GM23338 (cell line): ENCODE measurements around the gene RAPGEF5. TPM values are rescaled to one million over a fixed set of nuclear protein-coding genes. Genes with fewer than 3 reads are reported as not detected.

Experiments used
- ATAC-seq: fragments of 200-7000 bp; cut with Tn5 transposase; 3 replicates; pipeline ENCODE4 v1.9.1; 2020
- DNase-seq: peaks from one replicate; pipeline ENCODE4 v3.0.0-alpha.2; 2015; ENCODE audit warnings: low spot score
- H2AFZ ChIP-seq: fragments of 200-600 bp; sonication (generic); 2 replicates; pipeline ENCODE4 v1.8.0; 2016; ENCODE audit warnings: antibody characterized with exemption, mild to moderate bottlenecking, moderate library complexity
- H3F3A ChIP-seq: fragments of 200-600 bp; sonication (generic); replicated peaks from 2 replicates; pipeline ENCODE4 v1.8.0; 2017; ENCODE audit warnings: antibody characterized with exemption, mixed run types, low read depth
- H3K27ac ChIP-seq: fragments of 200-600 bp; sonication (generic); 2 replicates; pipeline ENCODE4 v1.6.1; 2016; ENCODE audit warnings: low read depth
- H3K27me3 ChIP-seq: fragments of 200-600 bp; sonication (generic); 2 replicates; pipeline ENCODE4 v1.8.0; 2016; ENCODE audit warnings: mild to moderate bottlenecking, mixed run types, moderate library complexity; ENCODE audit not compliant: insufficient read depth
- H3K36me3 ChIP-seq: fragments of 200-600 bp; sonication (generic); 2 replicates; pipeline ENCODE4 v1.8.0; 2016; ENCODE audit warnings: mild to moderate bottlenecking; ENCODE audit not compliant: insufficient read depth
- H3K4me1 ChIP-seq: fragments of 200-600 bp; sonication (generic); 2 replicates; pipeline ENCODE4 v1.8.0; 2016; ENCODE audit warnings: mild to moderate bottlenecking, moderate library complexity; ENCODE audit not compliant: insufficient read depth
- H3K4me2 ChIP-seq: fragments of 200-600 bp; sonication (generic); 2 replicates; pipeline ENCODE4 v1.7.1; 2017; ENCODE audit warnings: mixed run types
- H3K4me3 ChIP-seq: fragments of 200-600 bp; sonication (generic); 2 replicates; pipeline ENCODE4 v1.6.1; 2016; ENCODE audit warnings: mixed run types
- H3K79me2 ChIP-seq: fragments of 200-600 bp; sonication (generic); replicated peaks from 2 replicates; pipeline ENCODE4 v1.8.0; 2017; ENCODE audit warnings: mild to moderate bottlenecking; ENCODE audit not compliant: insufficient read depth
- H3K9me2 ChIP-seq: fragments of 200-600 bp; sonication (generic); 2 replicates; pipeline ENCODE4 v1.8.0; 2017; ENCODE audit not compliant: insufficient read depth
- H4K20me1 ChIP-seq: fragments of 200-600 bp; sonication (generic); replicated peaks from 2 replicates; pipeline ENCODE4 v1.8.0; 2017; ENCODE audit warnings: mild to moderate bottlenecking; ENCODE audit not compliant: insufficient read depth
- H3K27ac Mint-ChIP-seq: 2 replicates; pipeline ENCODE4 v1.8.0; 2020; ENCODE audit warnings: inconsistent platforms, mild to moderate bottlenecking, moderate library complexity, mixed read lengths
- H3K27me3 Mint-ChIP-seq: 3 replicates; pipeline ENCODE4 v1.8.0; 2022; ENCODE audit warnings: low read depth, mild to moderate bottlenecking, moderate library complexity, mixed read lengths, inconsistent platforms; ENCODE audit not compliant: insufficient read depth, poor library complexity
- H3K36me3 Mint-ChIP-seq: 3 replicates; pipeline ENCODE4 v1.8.0; 2021; ENCODE audit warnings: low read depth, mild to moderate bottlenecking, inconsistent platforms, moderate library complexity, mixed read lengths
- H3K4me1 Mint-ChIP-seq: 3 replicates; pipeline ENCODE4 v1.8.0; 2020; ENCODE audit warnings: mild to moderate bottlenecking, inconsistent platforms, mixed read lengths
- H3K4me3 Mint-ChIP-seq: 3 replicates; pipeline ENCODE4 v1.8.0; 2021; ENCODE audit warnings: moderate library complexity, mild to moderate bottlenecking, inconsistent platforms, mixed read lengths
- H3K9me3 Mint-ChIP-seq: 3 replicates; pipeline ENCODE4 v1.8.0; 2020; ENCODE audit warnings: moderate library complexity, mild to moderate bottlenecking, inconsistent platforms, mixed read lengths
- CREB1 ChIP-seq: fragments of 250-450 bp; sonication (Bioruptor Pico); IDR thresholded peaks from 2 replicates; pipeline ENCODE4 v1.5.0; 2020; ENCODE audit warnings: low read depth, mild to moderate bottlenecking, moderate library complexity
- CTCF ChIP-seq, 2 experiments: fragments of 200-600 bp in 1 of 2; sonication (generic) in 1 of 2; conservative IDR thresholded peaks; 2 replicates each; pipeline versions ENCODE4 v1.5.1 to v1.6.1; 2016 to 2017; ENCODE audit warnings: antibody characterized with exemption in 2 of 2, low read depth in 2 of 2, mild to moderate bottlenecking in 2 of 2, moderate library complexity in 1 of 2
- ETS1 ChIP-seq: IDR thresholded peaks from 2 replicates; pipeline ENCODE4 v1.6.1; 2016; ENCODE audit warnings: antibody characterized with exemption
- EZH2 ChIP-seq: fragments of 200-600 bp; sonication (generic); IDR thresholded peaks from one replicate; pipeline ENCODE4 v1.8.0; 2017; ENCODE audit warnings: antibody characterized with exemption, mild to moderate bottlenecking, low read depth; ENCODE audit not compliant: unreplicated experiment
- EZH2phosphoT487 ChIP-seq: fragments of 200-600 bp; sonication (generic); IDR thresholded peaks from one replicate; pipeline ENCODE4 v1.8.1; 2018; ENCODE audit warnings: antibody characterized with exemption; ENCODE audit not compliant: unreplicated experiment
- JUNB ChIP-seq: IDR thresholded peaks from one replicate; pipeline ENCODE4 v1.6.1; 2016; ENCODE audit warnings: antibody characterized with exemption; ENCODE audit not compliant: unreplicated experiment
- NANOG ChIP-seq: IDR thresholded peaks from 2 replicates; pipeline ENCODE4 v1.6.1; 2016; ENCODE audit warnings: antibody characterized with exemption, borderline replicate concordance
- POLR2AphosphoS5 ChIP-seq: IDR thresholded peaks from 2 replicates; pipeline ENCODE4 v1.6.1; 2016; ENCODE audit warnings: antibody characterized with exemption, low read depth
- REST ChIP-seq: IDR thresholded peaks from one replicate; pipeline ENCODE4 v1.6.1; 2018; ENCODE audit warnings: antibody characterized with exemption; ENCODE audit not compliant: unreplicated experiment
- ZNF114 ChIP-seq: fragments of 250-450 bp; sonication (Bioruptor Pico); IDR thresholded peaks from 2 replicates; pipeline ENCODE4 v1.5.0; 2020; ENCODE audit warnings: mild to moderate bottlenecking, moderate library complexity
- ZNF331 ChIP-seq: fragments of 250-450 bp; sonication (Bioruptor Pico); IDR thresholded peaks from 2 replicates; pipeline ENCODE4 v1.5.0; 2020; ENCODE audit warnings: low read depth, mild to moderate bottlenecking, moderate library complexity
- ZNF462 ChIP-seq: fragments of 250-450 bp; sonication (Bioruptor Pico); IDR thresholded peaks from 2 replicates; pipeline ENCODE4 v1.5.0; 2020; ENCODE audit warnings: mild to moderate bottlenecking, moderate library complexity
- polyA plus RNA-seq: library from polyadenylated mRNA; unstranded; fragments of >200 nt; fragmentation: Nextera tagmentation; extraction: Ambion mirVana; gene quantifications from 2 replicates; pipeline ENCODE4 v1.2.1, GENCODE V29; 2016
- total RNA-seq: library from RNA; depleted of rRNA; stranded (reverse); fragments of >200 nt; shearing (Covaris generic); gene quantifications from 2 replicates; pipeline ENCODE4 v1.2.3, GENCODE V29; 2014

Gene RAPGEF5
- total and polyA plus RNA-seq, 2 experiments from 2014 or later, result 6.3 to 13.1 TPM

- H3K27ac Mint-ChIP-seq, result no peak overlapping the region
- no peaks in the 10 kb centered on the region for H3K9me3 Mint-ChIP-seq
- Histone ChIP-seq H3K36me3 (no peaks in the 10 kb centered on the region), H3K27me3 (no peaks in the 10 kb centered on the region), H3K27ac (no peak overlapping the region), H3K4me1 (peaks cover 4% of the 10 kb centered on the region; the same call in 1 of the 2 replicates), H3K9me2 (no peaks in the 10 kb centered on the region), H2AFZ (no peak overlapping the region), H3K4me3 (no peak overlapping the region), H4K20me1 (no peaks in the 10 kb centered on the region), H3K4me2 (no peak overlapping the region), H3F3A (no peaks in the 10 kb centered on the region), H3K79me2 (no peaks in the 10 kb centered on the region)
- no peak for TF ChIP-seq JUNB
- TF ChIP-seq ETS1, result no peak
- no peak for TF ChIP-seq ZNF331 (CRISPR knock-in tag)
- no peak for TF ChIP-seq POLR2AphosphoS5
- no peak for TF ChIP-seq CTCF (conservative IDR thresholded peaks at IDR 0.05; ENCODE audit: low read depth in 2 of 2)
- no peak for TF ChIP-seq NANOG
- TF ChIP-seq REST, result no peak
- no peak for TF ChIP-seq CREB1 (CRISPR knock-in tag)
- no peak for TF ChIP-seq ZNF462 (CRISPR knock-in tag)
- TF ChIP-seq EZH2phosphoT487, result no peak
- no peak for TF ChIP-seq ZNF114
- no peak for TF ChIP-seq EZH2
- H3K4me3 Mint-ChIP-seq, result no peak overlapping the region
- H3K36me3 Mint-ChIP-seq, result no peaks in the 10 kb centered on the region
- peaks cover 11% of the 10 kb centered on the region for H3K4me1 Mint-ChIP-seq
- H3K27me3 Mint-ChIP-seq, result peaks cover 2% of the 10 kb centered on the region
- DNase-seq (no peak), ATAC-seq (no peak)
These were observed 16.4 kb upstream of the RAPGEF5 start for GRCh38 chr7:22373388-22373787.
